HFF-Myc (cell line): ENCODE measurements around the gene S100A12.
"Not testable (repeated sequence)": the region's sequence is repeated elsewhere in the genome, so short reads cannot be mapped to it uniquely, and the experiment has no call there.

Experiments
- DNase-seq: peaks from one replicate; pipeline ENCODE4 v3.0.0-alpha.2; 2011; ENCODE audit warnings: low read depth; ENCODE audit errors: extremely low read depth
- H3K4me3 ChIP-seq: replicated peaks from 2 replicates; pipeline ENCODE4 v1.5.1; 2011; ENCODE audit warnings: low read depth, mild to moderate bottlenecking, control low read depth, low read length
- CTCF ChIP-seq: IDR thresholded peaks from 2 replicates; pipeline ENCODE4 v1.5.1; 2012; ENCODE audit warnings: mild to moderate bottlenecking, low read depth, low read length, control low read depth; ENCODE audit errors: missing control alignments

The S100A12 gene

DNA sequence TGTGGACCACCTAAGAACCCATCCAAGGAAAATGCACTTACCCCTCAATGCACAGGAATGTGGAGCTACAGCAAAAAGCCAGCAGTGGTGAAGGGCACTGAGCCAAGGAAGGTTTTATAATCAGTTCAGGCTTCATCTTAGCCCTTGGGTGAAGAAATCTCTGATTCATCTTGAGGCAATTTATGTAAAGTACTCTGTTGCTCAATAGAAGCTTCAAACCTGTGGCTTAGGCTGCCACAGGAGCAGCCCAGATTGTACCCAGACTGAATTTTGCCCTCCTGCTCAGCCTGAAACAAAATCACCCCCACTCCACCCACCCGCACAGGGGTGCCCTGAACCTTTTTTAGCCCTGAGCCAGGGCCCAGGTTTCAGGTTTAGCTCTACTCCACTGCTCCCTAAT, at the start of gene S100A12:
S100A12 (minus strand) TSS at position 111 of the 400 bp plus-strand sequence. CDS start 1,029 bp downstream, outside the sequence.
- no peak for TF ChIP-seq CTCF
- H3K4me3 ChIP-seq: no peak within 1 kb of the TSS
- DNase-seq: peak; percentile 17

GRCh38 chr1:153422450-153423068, 47.1 kb upstream of the S100A12 start:
- H3K4me3 ChIP-seq: no peak overlapping the region
- no peak for TF ChIP-seq CTCF
- peak; percentile 20 for DNase-seq

GRCh38 chr1:153420306-153420705, 44.9 kb upstream of the S100A12 start:
- no peak for DNase-seq
- H3K4me3 ChIP-seq: no peak overlapping the region
- no peak for TF ChIP-seq CTCF

- not testable (repeated sequence) for H3K4me3 ChIP-seq, DNase-seq
These were observed 44.0 kb upstream of the S100A12 start for GRCh38 chr1:153419436-153419793.

GRCh38 chr1:153418758-153419435, 43.5 kb upstream of the S100A12 start:
- H3K4me3 ChIP-seq, DNase-seq: not testable (repeated sequence)

- no peak for DNase-seq
- TF ChIP-seq CTCF: no peak
- H3K4me3 ChIP-seq: no peak overlapping the region
These were observed 41.9 kb upstream of the S100A12 start for GRCh38 chr1:153417136-153417888.

GRCh38 chr1:153415850-153416570, 40.6 kb upstream of the S100A12 start, which contains the start of gene S100A7A:
Gene S100A7A, plus strand, starts transcription at chr1:153416520. Its CDS starts 1,563 bp downstream, at chr1:153418083.
- DNase-seq: no peak
- H3K4me3 ChIP-seq: no peak within 1 kb of the TSS
- no peak for TF ChIP-seq CTCF

GRCh38 chr1:153413961-153414360, 38.5 kb upstream of the S100A12 start:
- not testable (repeated sequence) for DNase-seq, H3K4me3 ChIP-seq

GRCh38 chr1:153407274-153407673, 31.9 kb upstream of the S100A12 start:
- not testable (repeated sequence) for DNase-seq, H3K4me3 ChIP-seq

DNA sequence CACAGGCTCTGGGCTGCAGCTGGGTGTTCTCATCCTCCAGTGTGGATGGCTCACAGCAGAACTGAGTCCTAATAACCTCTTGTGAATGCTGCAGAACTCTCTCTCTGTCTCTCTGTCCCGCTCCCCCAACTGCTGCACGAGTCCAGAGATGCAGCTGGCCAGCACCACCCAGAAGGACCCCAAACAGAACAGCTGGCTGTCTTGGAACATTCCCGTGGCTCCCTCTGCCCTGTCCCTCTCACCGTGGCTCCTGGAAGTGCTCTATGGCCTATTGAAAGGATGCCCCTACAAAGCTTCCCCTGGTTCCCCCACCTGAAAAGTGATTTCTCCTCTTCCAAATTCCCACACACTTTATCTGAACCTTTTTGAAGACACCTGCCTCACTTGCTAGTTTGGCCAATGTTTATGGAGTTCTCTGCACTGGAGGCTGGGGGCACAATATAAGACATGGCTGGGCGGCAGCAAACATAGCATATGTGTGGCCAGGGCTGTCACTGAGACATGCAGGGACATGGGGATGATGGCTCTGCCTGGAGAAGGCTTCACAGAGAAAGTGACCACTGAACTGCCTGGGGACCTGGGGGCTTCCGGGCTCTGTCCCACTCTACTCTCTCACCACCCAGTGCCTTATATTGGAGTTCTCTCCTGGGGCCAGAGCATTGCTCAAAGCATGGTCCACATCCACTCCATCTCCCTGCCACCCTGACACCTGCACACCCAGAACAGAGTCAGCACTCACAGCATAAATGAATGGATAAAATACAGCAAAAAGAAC, 30.6 kb upstream of the S100A12 start:
- not testable (repeated sequence) for H3K4me3 ChIP-seq, DNase-seq
